ENCODE measurements around the gene CA4. TPM values are rescaled to one million over a fixed set of nuclear protein-coding genes. Genes with fewer than 3 reads are reported as not detected.
"Not testable (repeated sequence)": the region's sequence is repeated elsewhere in the genome, so short reads cannot be mapped to it uniquely, and the experiment has no call there.

CA4 gene
- 0.17 TPM in 1 of 2 replicates, not detected in the other for total RNA-seq (2014; rRNA removed; shearing (Covaris generic))

DNA sequence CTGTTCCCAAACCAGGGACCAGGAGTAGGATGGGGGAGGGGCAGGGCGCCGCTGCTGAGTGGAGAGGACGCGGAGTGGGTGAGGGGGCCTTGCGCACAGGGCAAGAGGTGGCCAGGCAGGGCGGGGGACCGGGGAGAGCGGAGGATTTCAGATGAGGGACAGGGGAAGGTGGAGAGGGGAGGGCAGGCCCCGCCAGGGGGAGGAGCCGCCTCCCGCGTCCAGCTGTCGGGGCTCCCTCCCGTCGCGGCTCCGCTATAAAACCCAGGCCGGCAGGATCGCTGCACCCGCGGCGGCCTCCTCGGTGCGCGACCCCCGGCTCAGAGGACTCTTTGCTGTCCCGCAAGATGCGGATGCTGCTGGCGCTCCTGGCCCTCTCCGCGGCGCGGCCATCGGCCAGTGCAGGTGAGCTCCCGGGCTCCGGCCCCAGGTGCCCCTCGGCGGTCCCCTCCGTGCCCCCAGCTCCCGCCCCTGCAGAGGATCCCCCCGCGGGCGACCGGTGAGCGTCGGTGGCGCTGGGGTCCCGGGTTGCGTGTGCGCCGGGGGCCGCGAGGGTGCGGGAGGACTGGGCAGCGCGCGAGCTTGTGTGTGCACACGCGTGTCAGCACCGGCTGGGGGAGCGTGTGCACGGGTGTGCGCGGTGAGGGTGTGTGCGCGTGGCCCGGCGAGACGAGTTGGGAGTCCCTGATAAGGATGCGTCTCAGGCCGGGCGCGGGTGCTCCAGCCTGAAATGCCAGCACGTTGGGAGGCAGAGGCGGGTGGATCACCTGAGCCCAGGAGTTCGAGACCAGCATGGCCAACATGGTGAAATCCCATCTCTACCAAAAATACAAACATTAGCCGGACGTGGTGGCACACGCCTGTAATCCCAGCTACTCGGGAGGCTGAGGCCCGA, at the start of gene CA4:
Gene CA4, plus strand, starts transcription at position 283 of the 892 bp plus-strand sequence. Its CDS starts 62 bp downstream, at position 345.
- no peak for DNase-seq (ENCODE audit: low spot score)

DNA sequence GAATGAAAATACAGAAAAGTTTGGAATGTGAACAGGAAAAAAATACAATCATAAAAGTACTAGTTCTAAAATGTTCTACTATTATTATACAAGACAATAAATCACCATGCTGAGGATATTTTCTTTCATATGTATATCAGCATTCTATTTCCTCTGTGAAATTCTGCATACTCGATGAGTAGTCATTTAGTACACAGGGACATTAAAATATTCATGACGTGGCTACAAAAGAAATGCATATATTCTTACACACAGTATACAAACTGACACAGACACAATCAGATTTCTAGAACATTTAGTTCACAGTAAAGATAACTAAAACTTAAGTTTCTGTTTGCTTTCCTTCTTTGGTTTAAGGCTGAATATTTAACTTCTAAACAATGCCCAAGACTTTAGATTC, 49.2 kb upstream of the CA4 start:
- DNase-seq (ENCODE audit: low spot score), result not testable (repeated sequence)

DNA sequence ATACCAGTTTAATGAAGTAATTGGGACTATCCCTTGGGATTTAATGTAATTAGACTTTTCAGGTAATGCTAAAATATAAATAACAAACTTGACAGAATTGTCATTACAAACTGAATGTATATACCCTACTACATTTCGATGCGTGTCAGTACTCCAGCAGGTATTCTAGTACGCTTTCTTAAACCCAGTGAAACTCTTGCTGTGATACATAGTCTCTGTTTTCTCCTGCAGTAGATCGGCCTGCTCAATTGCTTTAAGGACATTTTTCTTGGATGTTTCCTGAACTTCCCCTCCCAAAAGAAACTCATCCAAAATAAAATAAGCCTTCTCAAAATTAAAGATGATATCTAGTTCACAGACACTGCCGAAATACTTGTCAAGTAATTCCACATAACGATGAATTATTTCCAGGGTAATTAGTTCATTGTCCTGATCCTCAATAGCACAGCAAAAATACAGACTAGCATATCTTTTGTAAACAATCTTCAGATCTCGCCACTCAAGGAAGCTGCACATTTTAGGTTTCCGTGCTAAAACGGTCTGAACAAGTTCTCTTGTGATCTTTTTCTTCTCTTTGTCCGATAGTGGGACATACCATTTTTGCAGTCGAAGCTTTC, 47.6 kb upstream of the CA4 start:
- not testable (repeated sequence) for DNase-seq (ENCODE audit: low spot score)

DNA sequence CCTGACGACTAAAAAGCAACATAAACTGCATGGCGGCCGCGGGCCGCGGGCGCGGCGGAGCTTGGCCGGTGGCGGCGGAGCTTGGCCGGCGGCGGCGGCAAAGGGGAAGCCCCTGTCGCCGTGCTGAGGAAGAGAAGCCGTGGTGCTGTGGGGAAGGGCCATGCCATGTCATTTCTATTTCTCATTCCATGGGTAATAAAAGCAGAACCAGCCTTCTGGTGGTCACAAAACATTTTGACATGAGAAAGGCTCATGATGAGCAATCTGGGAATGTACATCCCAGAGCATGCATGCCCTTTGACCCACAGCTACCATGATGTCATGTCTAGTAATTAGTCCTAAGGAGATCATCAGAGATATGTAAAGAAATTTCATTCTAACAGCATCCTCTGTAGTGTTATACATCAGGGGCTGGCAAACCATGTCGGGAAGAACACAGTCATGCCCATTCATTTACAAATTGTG, 47.1 kb upstream of the CA4 start:
- no peak for DNase-seq (ENCODE audit: low spot score)

DNA sequence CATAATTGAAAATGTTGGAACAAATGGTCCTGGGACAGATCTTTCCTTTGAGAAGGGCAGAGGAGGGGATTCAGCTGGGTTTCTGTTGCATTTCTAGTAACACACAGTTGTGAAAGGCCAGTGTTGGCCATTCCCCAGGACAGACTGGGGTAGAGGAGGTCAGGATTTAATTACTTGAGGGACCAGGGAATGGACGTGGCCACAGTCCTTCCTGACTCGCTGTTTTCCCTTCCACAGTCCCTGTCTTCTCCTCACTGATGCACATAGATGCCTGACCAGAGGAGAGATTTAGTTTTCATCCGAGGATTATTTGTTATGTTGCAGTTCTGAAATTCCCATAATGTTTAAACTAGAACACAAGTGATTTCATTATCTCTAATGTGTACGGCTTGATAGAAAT, 45.8 kb upstream of the CA4 start:
- no peak for DNase-seq (ENCODE audit: low spot score)

DNA sequence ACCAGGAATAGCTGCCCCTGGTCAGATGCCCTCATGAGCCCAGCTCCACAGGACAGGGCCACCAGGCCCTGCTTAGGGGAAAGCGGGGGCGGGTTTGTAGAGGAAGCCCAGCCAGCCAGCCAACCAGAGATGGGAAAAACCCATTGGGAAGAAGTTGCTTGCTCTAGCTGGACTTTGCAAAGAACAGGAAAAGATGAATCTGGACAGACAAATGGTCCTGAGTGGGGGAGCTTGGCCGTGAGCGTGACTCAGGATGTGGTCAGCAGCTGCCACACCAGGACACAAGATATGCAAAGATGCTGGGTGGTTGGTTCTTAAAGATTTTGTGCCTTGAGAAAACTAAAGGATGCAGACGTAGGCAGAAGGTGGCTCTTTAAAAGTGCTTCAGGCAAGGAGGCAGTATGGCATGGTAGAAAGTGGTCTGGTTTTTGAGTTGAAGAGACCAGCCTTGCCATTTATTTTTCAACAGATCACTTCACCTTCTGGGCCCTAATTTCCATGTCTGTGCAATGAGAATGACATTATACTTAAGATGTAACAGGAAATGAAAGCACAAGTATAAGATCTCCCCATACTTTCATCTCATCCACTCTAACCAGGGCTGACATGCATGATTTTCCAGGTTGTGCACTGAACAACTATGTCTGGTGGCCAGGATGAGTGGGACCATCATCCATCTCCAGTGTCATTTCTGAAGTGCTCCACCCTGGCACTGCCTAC, 43.3 kb upstream of the CA4 start:
- peak; percentile 86 for DNase-seq (ENCODE audit: low spot score)

DNA sequence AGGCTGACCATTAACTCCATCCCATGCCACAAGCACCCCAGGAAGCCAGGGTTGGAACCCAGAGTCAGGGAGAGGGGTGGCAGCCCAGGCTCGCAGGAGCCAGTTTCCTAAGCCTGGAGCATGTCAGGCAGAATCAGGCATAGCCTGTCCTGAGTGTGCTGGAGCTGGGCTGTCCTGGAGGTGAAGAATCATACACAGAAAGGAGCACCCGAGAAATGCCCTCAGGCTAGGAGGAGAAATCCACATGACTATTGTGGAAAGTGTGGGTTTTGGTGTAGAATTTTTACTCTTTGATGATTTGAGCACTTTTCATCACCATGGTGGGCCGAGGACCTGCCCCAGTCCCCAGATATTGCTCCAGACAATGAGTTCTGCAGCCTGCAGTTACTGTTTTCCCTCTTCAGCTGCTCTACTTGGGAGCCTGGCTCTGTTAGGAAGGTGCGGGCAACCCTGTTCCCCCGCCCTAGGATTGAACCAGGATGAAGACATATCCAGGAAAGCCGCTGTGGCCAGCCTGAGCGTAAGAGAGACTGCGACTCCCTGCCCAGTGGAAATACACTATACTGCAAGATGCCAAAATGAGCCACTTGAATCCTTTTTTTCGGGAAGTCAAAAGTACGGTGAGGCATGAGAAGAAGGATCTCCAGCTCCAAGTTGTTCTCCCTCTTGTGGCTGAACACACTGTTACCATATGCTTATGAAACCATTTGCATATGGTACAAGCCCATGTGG, 42.1 kb upstream of the CA4 start:
- no peak for DNase-seq (ENCODE audit: low spot score)

DNA sequence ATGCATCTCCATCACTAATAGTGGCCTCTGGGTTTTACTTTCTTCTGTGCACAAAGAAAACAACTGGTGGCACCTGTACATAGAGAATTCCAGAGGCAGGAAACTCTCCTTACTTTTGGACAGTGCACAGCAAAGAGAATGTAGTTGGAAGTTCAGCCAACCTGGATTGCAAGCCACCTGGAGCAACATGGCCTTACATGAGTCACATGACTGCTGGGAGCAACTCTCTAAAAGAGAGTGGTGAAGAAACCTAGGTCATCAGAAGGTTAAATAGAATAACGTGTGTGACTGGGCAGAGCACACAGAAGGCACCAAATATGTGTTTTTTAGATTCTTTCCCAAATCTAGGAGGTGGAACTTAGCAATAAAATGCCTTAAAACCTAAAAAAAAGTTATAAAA, 41.5 kb upstream of the CA4 start:
- DNase-seq (ENCODE audit: low spot score), result not testable (repeated sequence)

DNA sequence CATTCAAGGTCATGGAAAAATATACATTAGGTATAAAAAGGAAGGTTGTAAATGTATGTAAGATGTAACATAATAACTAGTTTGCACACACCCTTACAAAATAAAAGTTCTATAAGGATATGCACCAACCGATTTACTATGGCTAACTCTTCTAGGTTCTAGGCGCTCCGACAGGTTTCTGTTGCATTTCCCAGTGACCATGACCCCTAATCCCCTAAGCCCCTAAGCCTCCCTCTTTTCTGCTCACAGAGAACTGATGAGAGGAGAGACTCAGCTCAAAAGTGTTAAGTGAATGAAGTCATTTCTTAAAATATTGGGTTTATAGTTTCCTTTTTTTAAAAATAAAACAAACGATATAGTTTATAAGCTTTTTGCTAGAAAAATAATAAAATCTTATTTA, 41.1 kb upstream of the CA4 start:
- DNase-seq (ENCODE audit: low spot score), result no peak

DNA sequence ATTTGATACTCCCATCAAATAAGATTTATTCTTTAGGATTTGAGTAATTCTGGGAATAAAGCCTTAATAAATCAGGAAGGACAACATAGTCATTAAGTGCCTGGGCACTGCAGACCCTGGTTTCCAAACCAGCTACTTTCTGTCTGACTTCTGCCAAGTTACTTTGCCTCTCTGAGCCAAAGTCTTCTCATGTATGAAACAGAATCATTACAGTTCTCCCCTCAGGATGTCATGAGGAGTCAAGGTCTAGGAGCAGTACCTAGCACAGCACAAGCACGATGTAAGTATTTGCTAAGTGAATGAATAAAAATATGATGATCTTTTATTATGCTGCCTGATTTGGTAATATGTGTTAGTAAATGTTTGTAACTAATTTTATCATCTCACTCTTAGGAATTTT, 40.6 kb upstream of the CA4 start:
- DNase-seq (ENCODE audit: low spot score), result no peak

DNA sequence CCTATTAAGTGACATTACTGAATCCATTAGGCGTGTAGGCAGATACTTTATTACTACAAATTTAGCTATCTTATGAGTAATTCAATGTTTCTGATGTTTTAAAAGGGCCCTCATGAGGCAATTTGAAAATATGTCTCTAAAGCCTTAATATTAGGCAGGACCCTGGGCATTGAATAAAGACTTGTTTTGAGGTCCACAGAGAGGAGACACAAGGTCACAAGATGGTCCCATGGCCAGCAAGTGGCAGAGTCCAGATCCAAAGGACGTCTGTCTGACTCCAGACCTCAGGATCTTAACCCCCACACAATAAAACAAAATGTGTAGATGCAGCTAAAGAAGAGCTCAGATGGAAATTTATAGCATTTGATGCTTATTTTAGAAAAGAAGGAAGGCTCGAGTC, 39.2 kb upstream of the CA4 start:
- no peak for DNase-seq (ENCODE audit: low spot score)

DNA sequence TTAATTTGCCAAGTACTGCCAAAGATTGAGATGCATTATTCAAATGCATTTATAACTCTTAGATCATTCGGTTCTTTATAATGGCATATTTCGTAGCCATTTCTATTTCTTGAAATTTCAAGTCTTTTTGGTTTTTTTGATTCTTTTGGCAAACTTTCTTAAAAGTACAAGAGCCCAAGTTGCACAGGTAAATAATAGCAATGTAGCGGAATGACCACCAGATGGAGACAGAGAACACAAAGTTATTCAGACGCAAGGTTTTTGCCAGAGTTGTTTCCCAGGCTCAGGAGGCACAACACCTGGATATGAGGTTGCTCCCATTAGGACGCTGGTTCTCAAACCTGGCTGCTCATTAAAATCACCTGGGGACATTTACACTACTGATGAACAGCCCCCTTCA, 38.1 kb upstream of the CA4 start:
- DNase-seq (ENCODE audit: low spot score), result not testable (repeated sequence)

DNA sequence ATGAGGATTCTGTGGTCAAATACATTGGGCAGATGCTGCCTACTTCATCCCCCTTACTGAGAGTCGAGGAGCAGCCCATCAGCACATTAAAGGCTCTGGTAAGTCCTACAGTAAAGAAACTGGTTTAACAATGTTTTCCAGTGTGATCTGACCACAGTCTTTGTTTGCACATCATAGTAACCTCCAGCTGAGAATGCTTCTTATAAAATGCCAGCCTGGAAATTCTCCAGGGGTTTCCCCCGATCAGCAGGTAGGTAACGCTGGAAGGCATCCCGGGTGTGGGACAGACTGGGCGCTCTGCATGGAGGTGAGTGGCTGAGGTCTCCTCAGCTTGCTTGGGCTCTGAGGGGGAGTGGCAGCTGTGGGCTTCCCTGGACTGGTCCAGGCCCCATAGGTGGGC, 34.4 kb upstream of the CA4 start:
- not testable (repeated sequence) for DNase-seq (ENCODE audit: low spot score)

DNA sequence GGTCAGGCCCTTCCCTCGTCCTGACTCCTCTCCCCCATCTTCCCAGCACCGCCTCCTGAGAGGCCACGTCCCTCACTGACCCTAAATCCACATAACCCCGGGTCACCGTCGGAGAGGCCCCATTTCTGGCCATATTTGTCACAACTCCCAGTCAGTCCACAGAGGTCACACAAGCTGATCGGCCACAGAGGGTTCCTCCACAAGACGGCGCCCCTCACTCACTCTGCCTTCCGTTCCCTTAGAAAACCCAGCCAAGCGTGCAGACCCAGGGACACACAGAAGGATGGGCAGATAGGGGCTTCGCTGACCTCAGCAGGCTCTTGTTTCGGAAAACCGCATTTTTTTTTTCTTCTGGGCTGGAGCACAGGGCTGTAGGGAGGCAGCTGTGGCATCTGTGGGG, 33.6 kb upstream of the CA4 start:
- DNase-seq (ENCODE audit: low spot score), result not testable (repeated sequence)

DNA sequence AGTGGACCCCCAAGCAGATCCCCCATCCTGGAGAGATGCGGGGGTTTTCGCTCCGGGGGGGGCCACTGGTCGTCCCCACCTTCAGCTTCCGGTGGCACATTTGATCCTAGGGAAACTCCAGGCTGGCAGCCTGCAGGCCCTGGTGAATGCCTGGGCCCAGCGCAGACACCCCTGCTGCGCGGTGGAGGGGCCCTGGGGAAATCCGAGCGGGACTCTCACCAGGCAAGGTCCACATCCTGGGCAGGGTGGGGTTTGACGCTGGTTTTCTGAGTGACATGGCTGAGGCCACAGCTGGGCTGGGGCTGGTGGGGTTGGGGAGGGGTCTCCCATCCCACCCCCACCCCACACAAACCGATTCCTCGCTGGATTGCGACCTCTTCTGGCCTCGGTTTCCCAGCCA, 30.6 kb upstream of the CA4 start:
- not testable (repeated sequence) for DNase-seq (ENCODE audit: low spot score)

DNA sequence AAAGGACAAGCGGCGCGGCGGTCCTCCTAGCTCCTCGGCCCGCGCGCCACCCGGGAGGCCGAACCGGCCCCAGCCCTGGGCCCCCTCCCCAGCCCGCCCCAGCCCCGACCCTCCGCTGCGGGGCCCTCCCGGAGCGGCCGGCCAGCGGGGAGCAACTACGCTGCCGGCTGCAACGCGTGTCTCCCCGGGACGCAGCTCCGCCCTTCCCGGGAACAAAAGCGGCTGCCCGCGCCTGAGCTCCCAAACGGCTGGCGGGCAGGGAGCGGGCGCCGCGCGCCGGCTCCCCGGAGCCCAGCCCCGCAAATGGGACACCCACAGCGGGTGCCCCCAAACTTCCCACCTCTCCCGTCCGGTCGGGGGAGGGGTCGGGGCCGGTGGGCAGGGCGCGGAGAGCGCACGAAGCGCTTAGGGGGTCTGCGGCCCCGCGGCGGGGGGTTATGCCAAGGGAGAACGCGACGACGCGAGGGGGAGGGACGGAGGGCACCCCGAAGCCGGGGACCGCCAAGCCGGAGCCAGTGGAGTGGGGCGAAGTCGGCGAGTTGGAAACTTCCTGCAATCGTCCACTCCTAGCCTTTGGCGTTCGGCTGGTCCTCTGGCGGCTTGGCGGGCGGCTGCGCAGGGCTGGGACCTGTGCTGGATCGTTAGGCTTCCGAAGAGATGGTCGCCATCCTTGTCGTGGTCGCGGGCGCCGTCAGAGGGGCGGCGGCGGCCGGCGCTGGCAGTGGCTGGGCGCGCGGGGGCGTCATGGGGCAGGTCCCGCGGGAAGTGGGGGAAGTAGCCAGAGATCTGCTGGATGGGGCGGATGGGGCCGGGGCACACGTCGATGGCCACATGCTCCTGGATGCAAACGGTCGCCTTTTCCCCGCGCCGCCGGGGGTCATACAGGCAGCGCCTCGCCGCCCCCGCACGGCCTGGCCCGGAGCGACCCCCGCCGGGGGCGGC, 29.7 kb upstream of the CA4 start:
- DNase-seq (ENCODE audit: low spot score), result not testable (repeated sequence)

DNA sequence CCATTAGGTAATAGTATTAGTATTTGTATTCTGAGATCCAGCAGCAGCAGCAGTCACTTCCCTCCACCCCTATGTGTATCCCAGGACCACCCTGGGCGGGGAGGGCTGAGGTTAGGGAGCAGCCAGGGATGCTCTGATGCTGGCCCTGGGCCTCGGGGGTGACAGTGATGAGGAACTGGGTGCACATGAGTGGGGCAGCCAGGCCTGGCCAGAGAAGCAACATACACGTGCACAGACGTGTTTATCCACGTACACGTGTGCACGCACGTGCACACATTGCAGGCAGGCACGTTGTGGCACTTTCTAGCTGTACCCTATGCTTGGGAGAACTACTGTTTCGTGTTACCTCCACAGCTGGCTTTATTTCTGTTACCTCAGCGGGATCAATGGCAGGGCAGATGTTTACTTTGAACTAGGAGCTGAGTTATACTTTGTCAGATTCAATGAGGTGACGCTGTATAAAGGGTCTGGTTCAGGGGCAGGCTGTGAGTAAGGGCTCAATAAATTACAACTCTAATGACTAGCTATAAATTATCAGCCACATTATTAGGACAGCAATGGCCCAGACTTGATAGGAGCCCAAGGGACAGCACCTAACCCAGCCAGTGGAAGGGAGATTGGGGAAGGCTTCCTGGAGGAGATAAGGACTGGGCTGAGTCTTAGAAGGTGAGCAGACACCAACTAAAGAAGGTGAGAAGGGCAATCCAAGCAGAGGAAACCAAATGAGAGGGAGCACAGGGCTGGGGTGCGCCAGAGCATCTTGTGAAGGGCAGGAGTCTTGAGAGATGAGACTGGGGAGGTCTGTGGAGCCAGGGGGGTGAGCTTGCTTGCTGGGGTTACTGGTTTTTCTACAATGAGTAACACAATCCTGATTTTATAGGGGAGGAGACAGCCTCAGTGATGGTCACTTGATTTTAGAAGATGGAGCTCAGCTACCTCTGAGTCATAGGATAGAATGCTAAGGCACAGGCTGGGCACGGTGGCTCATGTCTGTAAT, 22.4 kb upstream of the CA4 start:
- no peak for DNase-seq (ENCODE audit: low spot score)

DNA sequence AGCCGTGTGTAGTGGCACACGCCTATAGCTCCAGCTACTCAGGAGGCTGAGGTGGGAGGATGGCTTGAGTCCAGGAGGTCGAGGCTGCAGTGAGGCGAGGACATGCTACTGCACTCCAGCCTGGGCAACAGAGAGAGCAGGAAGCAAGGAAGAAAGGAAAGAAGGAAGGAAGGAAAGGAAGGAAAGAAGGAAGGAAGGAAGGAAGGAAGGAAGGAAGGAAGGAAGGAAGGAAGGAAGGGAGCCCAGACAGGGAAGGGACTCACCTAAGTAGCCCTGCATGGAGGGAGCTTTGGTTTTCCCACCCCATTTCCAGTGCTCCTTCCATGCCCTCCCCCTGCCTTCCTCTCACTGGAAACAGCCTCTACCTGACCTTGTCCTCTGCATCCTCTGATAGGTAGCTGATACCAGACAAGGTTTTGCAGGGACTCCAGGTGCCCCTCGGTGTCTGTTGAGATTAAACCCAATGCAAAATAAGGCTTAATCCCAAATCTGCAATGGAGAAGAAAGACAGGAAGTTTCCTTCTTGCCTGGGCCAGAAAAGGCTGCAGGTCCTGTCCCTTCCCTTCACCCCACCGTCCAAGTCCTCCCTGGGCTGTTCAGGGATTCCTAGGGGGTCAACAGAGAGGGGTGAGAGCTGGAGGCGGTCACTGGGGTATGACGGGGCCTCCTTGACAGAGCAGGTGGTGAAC, 21.5 kb upstream of the CA4 start:
- DNase-seq (ENCODE audit: low spot score), result no peak

DNA sequence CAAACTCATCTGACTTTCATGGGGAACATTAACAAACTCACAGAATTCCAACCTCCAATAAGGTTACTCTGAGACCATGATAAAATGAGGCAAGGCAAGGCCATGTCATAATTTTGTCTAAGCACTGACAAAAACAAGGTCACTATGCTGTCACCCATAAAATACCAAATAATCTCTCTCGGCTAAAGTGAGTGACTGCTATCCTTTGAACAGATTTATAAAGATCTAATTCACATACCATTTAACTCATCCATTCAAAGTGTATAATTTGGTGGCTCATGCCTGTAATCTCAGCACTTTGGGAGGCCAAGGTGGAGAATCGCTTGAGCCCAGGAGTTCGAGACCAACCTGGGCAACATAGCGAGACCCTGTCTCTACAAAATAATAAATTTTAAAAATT, 20.6 kb upstream of the CA4 start:
- DNase-seq (ENCODE audit: low spot score), result no peak

Measured in A172 (cell line).